CD4-positive, alpha-beta T cell treated with Interleukin-12 subunit alpha and Interleukin-12 subunit beta, for 1 hour (primary cell): ENCODE measurements around the gene KRT80.

Experiments used
- DNase-seq: peaks from one replicate; pipeline ENCODE4 v3.0.0-alpha.2; 2020

The KRT80 gene

DNA sequence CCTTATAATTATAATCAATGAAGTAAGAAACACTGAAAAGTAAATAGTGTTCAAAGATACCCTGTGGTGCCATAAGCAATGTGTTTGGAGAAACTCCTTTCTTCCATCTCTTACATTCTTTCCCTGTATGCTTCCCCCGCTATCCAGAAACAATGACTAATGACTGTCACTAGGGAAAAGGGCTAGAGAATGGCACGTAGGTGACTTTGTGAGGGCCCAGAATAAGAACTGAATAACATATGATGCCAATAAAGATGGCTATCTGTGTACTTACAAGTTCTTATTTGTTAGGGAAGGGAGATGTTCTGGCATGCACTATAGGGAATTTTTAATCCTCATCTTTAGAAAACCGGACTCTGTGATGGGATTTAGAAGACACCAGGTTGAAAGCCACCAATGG is 36.6 kb upstream of the KRT80 start:
- DNase-seq = no peak

DNA sequence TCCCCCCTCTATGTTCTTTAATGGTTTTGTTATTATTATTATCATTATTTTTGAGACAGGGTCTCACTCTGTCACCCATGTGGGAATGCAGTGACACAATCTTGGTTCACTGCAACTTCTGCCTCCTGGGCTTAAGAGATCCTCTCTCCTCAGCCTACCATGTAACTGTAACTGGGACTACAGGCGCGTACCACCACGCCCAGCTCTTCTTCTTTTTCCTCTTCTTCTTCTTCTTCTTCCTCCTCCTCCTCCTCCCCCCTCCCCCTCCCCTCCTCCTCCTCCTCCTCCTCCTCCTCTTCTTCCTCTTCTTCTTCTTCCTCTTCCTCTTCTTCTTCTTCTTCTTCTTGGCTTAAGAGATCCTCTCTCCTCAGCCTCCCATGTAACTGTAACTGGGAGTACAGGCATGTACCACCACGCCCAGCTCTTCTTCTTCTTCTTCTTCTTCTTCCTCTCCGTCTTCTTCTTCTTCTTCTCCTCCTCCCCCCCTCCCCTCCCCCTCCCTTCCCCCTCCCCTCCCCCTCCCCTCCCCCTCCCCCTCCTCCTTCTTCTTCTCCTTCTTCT is 35.9 kb upstream of the KRT80 start:
- DNase-seq = no peak

DNA sequence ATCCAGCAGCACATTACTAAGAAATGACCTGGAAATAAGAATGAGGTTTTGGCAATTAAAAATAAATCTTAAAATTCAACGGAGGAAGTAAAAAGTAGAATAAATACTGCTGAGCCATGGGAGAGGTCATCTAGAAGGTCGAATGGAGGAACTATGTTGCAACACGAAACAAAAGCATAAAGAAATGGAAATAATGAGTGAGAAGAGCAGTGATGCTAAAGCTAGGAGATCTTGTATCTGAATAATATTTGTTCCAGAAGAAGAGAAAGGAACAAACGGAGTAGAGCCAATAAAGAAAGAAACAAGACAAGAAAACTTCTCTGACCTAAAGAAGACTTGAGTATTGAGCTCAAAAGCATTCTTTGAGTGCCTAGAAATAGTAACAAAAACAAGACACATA is 34.6 kb upstream of the KRT80 start:
- no peak for DNase-seq

DNA sequence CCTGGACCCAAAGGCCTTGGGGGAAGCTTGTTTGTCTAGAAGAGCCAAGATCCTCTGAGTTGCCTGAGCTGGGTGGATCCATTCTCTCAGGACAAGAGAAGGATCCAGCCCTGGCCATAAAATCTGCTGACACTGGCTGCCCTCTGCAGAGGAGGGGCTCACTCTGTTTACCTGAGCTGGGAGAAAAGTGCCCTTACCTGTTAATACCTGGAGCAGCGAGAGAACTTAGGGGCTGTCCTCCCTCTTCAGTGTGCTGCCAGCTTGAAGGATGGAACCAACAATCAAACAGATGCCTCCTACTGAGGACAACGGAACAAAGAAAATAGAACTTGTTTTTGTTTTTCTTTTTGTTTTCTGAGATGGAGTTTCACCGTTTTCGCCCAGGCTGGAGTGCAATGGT is 33.9 kb upstream of the KRT80 start:
- DNase-seq = no peak

DNA sequence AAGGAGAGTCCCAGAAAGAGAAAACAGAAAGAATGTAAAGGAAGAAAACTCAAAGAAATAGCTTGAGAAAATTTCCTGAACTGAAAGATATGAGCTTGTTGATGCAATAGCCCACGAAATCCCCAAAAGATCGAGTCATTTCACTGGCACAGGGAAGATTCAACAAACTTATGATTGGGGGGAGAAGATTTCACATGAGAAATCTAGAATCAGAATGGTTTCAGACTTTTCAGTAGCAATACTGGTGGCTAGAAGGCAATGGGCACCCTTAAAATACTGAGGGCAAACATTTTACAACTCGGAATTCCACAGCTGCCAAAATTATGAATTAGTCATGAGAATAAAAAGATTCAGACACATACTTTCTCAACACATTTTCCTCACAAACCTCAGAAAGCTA is 32.3 kb upstream of the KRT80 start:
- DNase-seq = no peak

DNA sequence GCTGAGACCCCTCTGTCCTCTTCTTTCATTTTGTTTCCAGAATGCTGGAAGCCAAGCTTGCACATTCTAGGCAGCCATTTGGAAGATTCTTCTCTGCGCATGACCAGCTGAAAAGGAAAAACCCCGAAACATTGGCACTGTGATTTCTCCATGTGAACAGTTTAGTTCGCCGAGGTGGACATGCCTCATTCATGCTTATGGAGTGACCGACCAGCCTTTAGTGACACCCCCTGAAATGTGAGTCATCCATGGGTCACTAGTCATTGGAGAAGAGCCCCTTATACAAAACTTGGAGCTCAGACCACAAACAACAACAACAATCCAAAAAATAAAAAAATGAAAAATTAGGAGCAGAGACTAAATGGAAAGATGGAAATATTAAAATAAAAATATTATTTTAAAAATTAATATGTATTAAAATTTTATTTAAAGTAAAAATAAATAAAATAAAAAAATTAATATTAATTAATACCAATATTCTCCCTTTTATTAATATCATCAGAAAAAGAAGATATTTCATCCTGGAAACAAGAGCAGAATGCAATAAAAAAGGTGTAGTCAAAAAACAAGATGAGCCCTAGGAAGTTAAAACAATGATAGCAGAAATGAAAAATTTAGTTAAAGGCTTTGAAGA is 31.7 kb upstream of the KRT80 start:
- no peak for DNase-seq

DNA sequence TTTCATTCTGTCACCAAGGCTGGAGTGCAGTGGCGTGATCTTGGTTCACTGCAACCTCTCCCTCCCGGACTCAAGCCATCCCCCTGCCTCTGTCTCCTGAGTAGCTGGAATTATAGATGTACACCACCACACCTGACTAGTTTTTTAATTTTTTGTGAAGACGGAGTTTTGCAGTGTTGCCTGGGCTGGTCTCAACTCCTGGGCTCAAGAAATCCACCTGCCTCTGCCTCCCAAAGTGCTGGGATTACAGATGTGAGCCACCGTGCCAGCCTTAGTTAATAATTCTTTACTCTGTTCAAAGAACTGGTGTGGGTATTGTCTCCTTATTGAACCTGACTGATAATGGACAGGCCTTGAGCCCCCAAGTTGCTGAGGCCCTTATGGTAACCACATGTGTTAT is 30.9 kb upstream of the KRT80 start:
- no peak for DNase-seq

DNA sequence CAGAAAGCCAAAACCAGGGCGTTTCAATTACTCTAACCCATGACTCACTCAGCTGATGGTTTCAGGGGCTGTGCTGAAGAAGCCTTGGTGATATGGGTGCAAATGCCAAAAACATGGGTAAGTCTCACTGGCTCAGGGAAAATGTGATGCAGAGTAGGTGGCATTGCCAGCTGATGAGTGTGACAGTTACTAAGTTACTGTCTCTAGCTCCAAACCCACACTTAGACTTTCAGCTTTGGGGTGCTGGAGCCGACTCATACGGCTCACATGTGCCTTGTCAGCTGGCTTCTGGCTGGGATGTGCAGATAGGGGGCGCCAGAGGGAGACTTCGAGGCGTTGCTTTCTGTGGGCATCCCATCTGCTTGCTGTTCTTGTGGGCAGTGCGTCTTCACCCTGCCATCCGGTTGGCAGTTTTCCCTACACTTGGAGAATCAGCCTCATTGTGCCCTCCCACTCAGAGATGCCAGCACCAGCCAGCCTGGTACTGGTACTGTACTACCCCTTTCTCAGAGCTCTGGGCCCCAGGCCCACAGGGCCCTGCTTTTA is 30.2 kb upstream of the KRT80 start:
- peak; percentile 41 for DNase-seq

DNA sequence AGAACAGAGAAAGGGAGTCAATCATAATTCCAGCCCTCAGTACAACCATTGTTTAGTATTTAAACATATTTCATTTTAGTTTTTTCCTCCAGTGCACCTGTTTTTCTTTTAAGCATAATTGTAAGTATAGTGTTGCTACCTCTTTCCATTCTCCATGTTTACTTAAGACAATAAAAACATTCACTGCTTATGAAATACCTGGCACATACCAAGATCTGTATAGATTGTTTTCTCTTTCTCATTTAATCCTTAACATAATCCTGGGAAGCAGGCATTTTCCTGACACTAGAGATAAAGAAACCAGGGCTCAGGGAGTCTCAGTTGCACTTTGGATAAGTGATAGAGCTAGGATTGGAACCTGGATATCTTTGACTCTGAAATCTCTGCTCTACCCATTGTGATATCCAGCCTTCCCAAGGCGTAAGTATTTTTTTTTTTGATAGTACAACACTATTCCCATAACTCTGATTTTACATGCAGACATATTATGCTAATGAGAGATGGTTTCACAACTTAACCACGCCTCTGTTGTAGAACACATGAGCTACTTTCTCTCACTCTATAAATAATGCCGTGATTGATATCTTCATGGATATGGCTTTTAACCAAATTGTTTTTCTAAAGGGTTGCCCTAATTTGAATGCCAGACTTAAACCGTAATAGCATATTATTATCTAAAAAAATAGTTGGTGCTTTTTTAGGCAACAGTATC is 29.4 kb upstream of the KRT80 start:
- DNase-seq = no peak

DNA sequence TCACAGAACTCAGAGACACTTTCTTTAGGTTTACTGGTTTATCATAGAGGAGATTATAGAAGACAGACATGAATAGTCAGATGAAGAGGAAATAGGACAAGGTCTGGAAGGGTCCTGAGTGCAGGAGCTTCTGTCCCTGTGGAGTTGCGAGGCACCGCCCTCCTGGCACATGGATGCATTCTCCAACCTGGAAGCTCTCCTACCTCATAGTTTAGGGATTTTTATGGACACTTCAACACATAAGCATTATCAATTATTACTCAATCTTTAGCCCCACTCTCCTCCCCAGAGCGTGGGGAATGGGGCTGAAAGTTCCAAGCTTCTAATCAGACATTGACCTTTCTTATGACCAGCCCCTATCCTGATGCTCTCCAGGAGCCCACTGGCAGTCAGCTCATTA is 28.7 kb upstream of the KRT80 start:
- DNase-seq = no peak

DNA sequence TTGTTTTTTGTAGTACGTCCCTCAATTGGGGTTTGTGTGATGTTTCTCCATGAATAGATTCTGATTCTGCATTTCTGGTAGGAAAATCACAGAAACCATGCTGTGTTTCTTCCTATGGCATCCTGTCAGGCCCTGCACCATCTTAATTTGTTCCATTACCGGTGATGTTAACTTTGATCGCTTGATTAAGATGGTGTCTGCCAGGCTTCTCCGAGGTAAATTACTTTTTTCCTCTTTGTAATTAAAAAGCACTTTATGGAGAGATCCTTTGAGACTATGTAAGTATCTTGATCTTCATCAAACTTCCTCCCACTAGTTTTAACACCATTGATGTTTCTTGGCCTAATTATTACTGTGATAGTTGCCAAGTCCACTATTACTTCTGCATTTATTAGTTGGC is 26.2 kb upstream of the KRT80 start:
- DNase-seq = no peak

DNA sequence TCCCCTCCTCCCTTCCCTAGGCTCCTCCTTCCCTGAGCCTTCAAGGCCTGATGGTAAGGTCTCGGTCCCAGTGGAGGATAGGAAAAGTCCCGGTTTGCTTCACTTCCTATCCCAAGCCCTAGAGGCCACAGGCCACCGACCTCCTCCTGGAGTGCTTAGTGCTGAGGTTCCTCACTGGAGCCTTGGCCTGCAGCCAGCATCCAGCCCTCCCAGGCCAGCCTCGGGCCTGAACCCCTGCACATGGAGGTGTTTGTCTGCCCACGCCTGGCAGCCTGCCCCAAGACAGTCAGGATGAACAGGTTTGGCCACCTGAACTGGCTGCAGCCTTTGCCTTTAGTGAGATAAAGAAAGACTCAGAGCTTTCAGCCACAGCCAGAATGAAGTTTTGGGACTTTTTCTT is 25.4 kb upstream of the KRT80 start:
- no peak for DNase-seq

DNA sequence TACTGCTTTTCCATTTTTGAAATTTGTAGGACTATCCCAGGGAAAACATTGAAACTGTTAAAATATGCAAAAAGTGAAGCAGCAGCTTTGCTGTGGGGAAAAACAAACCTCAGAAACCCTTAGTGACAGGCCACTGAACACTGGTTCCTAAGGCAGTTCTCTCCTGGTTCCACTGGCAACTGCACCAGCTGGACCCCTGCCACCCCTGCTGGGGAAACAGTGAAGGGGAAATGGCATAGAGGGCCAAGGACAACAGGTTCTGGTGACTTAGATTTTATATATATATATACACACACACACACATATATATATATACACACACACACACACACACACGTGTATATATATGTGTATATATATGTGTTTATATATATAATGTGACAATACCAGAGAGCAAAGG is 25.0 kb upstream of the KRT80 start:
- no peak for DNase-seq

DNA sequence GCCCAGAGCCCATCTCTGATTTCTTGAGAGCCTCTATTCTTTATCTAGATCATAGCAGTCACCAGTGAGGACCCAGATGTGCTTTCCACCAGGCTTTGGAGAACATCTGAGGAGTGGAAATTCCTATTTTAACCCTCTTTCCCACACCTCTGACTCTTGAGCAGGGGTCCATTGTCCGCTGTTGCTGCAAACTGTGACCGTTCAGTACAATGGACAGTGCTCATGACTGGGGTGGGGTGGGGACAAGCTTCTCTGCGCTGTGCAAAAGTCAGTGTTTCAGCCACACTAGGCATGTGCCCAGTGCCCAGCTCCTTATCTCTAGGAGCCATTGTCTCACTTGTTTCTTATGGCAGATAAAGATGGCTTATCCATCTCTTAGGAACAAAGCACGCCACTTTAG is 24.3 kb upstream of the KRT80 start:
- DNase-seq = no peak

DNA sequence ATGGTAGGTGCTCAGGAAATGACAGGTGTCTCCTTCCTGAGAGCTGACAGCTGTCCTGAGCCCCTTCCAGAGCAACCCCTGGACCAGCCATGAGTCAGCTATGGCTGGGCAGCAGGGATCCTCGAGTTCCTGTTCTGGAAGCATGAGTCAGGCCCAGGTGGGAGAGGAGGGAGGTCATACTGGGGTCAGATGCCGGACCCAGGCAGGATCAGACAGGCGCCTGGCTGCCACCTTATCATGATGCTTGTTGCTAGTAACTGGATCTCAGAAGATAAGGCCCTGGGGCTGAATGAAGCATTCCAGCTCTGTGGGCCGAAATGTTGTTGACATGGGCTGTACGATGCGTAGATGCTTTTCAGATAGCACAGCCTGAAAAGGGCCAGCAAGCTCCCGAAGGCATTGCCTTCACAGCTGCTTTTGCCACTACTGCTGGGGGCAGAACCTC is 23.8 kb upstream of the KRT80 start:
- DNase-seq = no peak

DNA sequence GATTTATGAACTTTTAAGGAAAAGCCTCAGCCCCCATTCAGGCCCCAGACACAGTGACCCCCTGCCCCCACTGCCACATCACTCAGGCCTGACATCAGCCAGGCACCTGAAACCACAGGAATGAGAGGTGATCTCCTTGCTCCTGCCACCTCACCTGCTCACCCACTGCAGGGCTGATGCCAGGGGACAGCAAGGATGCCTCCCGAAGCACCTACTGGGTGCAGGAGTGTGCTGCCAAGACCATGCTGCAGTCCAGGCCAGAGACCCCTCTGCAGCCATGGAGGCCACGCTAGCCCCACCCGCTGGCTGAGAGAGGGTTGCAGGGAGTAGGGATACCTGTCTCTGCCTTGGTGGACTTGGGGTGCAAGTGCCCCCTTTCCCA is 22.6 kb upstream of the KRT80 start:
- no peak for DNase-seq

DNA sequence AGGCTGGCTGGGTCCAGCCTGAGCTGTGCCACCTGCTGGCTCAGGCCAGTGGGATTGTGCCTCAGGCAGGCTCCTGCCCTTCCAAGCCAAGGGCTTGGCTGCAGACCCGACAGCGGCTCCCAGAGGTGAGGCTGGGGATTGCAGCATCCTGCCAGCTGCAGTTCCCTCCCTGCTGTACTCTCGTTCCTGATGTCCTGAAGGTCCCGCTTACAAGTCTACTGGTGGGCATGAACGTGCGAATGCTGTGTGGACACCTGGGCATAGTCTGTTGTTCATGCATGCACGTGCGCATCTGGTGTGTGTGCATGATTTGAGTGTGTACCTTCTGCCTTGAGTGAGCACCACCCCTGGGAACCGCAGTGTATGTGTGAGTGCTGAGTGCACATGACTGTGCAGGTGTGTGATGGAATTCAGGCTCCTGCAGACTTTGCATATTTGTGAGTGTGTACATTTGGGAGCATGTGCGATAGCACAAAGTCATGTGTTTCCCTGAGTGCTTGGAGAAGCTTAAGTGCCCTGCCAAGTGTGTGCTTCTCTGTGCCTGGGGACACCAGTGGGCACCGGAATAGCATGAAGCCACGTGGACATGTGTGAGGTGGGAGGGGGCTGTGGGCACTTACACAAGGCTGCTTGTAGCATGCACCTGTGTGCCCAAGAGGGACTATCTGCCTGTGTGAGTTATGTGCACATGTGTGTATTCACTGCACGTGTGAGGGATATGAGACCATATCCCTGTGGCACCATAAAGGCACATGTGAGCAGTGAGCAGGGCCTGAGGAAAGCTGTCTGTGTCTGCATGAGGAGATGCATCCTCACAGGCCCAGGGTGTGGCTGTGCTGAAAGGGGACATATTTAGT is 22.0 kb upstream of the KRT80 start:
- DNase-seq = peak; percentile 45

DNA sequence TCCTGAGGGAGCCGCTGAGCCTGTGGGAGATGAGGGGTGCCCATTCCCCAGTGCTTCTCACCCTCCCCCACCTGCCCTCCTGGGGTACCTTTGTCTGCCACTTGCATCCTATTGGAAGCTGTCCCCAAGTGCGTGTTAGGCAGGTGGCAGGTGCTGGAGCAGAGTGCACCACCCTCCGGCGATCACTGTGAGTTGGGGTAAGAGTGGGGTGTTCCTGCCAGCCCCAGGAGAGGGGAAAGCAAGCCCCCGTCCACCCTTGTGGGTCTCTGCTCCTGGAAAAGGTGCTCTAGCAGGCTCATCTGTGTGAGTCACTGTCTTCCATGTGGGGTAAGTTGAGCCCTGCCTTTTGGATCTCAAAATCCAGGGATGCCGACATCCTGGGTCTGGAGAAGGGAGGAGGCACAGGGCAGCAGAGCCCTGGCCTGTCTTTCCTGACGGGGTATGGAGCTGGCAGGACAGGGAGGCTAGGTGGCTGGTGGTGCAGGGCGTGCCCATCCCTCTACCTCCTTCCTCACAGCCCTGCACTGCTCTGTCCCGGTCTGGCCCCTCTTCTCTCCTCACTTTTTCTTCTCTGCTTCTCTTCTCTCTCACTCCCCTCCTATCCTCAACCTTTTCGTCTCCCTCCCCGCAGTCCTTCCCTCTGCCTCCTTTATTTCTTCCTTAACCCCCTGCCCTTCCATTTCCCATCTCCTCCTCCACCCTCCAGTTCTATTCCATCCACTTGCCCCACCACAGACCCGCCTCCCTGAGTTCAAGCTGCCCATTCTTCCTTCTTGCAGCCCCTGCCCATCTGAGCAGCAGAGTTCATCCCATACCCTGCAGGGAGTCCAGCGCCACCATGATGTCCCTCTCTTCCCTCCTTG is 21.1 kb upstream of the KRT80 start:
- DNase-seq = no peak

DNA sequence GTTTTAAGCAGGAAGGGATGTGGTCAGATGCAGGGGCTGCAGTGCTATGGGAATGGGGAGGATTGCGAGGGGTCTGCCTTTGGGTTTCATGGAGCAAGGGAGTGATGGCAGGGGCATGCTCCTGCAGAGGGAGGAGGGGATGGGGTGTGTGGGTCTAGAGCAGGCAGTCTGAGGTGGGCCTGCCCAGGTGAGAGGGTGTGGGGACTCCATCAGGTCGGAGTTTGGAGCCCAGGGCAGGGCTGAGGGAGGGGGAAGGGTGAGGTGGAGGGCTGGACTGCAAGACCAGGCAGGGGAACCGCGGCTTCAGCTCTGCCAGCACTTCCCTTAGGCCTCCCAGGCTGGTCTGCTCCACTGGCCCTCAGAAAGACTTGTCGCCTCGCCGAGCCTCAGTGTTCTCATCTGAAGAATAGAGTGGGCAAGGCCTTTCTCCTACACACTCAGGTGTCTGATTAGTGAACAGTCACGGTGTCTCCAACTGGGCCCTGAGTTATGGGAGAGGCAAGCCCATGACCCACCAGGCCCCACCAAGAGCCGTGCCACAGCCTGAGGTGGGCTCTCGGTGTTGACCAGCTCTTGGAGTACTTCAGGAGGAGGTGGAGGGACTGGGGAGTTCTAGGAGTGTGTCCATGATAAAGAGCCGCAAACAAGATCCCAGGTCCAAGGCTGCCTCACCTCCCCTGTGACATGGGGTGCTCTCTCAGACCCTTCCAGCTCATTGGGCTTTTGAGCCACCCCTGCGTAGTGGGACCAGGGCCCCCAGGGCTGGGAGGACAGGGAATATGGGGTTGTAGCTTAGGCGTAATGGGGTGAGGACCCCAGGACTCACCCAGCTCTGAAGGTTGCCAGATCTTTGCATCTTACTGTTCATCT is 20.1 kb upstream of the KRT80 start:
- no peak for DNase-seq

DNA sequence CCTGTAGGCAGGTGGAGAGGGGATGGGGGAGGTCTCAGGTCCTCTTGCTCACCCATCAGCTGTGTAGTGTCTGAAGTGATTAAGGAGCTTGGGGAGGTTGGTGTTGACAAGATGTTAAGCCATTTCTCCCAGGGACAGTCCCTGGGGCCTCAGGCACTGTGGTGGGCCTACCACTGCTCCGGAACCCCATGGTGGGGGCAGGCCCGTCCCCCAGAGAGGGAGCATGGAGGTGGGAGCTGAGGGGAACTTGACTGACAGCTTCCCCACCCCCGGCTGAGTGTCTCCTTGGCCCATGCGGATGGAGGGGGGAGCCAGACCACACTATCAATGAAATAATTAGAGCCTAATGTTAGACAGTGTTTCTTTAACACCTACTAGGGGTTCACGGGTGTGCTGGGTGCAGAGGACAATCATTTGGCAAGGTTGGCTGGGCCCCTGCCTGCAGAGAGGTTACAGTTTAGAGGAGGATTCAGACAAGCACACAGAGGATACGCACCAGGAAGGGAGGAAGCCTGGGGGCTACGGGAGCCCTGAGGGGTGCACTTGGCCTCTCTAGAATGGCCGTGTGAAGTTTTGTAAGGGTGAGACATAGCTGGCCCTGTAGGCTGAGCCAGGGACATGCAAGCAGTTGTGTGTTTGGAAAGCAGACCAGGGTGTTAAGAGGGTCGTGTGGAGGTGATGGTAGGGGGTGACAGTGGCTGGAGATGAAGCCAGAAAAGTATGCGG is 19.3 kb upstream of the KRT80 start:
- DNase-seq = no peak
